ENCODE measurements around the gene ZNF775.
A peak's percentile ranks its signal among the peaks of the same experiment; 100 is the strongest.

ZNF775 gene

DNA sequence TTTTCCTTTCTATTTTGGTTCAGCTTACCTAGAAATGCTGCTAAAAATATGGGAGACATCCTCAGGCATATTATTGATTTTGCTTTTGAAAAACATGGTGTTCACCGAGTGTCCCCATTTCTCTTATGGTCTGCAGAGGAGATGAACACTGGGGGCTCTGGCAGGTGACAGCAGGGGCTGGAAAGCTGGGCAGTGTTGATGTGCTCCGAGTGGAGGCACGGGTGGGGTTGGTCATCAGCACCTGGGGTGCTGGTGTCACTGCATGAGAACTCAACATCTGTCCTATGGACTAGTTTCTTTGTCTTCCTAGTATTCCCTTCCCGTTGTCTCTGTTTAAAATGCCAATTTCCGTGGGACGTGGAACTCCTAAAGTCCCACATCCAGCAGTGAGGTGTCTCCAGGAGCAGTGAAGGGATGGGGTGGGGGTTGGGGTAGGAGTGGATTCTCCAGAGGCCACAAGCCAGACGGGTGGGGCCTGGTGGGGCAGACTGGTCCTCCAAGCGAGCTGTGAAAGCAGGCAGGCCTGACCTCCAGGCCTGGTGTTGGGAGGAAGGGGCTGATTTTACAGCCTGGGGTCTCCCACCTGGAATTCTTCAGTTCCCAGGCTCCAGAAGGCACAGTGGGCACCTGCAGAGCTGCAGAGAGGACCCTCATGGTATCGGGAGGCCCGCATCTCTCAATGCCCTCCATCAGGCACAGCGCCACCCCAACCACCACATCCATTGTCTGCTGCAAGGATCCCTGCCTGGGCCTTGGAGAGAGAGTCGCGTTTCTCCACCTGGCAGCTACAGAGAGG, 24.4 kb downstream of the ZNF775 start:
- in situ Hi-C loops (cut with HindIII; ENCODE audit: low pct_ligation_motif_present, low sequenced_read_pairs), result no loop called here
- DNase-seq, result no peak
- no peaks in the 10 kb centered on the region for H3K27me3 ChIP-seq (replicated peaks)
- TF ChIP-seq, protein P1, sequence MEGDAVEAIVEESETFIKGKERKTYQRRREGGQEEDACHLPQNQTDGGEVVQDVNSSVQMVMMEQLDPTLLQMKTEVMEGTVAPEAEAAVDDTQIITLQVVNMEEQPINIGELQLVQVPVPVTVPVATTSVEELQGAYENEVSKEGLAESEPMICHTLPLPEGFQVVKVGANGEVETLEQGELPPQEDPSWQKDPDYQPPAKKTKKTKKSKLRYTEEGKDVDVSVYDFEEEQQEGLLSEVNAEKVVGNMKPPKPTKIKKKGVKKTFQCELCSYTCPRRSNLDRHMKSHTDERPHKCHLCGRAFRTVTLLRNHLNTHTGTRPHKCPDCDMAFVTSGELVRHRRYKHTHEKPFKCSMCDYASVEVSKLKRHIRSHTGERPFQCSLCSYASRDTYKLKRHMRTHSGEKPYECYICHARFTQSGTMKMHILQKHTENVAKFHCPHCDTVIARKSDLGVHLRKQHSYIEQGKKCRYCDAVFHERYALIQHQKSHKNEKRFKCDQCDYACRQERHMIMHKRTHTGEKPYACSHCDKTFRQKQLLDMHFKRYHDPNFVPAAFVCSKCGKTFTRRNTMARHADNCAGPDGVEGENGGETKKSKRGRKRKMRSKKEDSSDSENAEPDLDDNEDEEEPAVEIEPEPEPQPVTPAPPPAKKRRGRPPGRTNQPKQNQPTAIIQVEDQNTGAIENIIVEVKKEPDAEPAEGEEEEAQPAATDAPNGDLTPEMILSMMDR (IDR thresholded peaks at IDR 0.05; ENCODE audit: low read depth, low read length, missing control alignments), result no peak
- H3K4me3 ChIP-seq (ENCODE audit: low read depth, low read length), result no peak overlapping the region
- no peaks in the 10 kb centered on the region for H3K36me3 ChIP-seq (replicated peaks)
- no peak overlapping the region for H3K27ac ChIP-seq

DNA sequence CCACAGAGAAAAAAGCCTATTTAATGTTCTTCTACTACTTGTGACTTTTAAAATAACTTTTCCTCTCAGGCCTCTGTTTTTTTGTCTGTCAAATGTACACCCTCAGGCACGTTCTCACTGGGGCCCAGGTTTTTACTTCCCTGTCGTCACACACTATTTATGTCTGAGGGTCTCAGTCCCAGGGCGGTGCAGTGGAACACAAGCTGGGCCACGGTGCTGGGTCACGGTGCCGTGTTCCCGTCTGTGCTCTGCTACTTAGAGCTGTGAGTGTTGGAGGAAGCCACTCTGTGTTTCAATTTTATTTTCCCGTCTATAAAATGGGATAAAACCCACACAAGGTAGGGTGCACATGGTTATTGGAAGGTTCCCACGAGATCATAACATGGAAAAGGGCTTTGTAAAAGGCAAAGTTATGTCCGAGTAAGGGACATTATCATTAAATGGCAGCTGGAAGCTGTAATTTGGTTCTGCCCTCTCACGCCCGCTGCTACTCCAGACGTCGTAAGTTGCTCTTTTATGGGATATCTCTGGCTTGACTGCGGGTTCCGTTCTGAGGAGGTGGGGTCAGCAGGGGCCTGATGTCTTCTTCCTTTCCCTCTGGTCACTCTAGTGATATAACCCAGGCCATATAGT, 25.2 kb downstream of the ZNF775 start:
- DNase-seq, result no peak
- TF ChIP-seq, protein P1 (IDR thresholded peaks at IDR 0.05; ENCODE audit: low read depth, low read length, missing control alignments), result no peak
- in situ Hi-C loops (cut with HindIII; ENCODE audit: low pct_ligation_motif_present, low sequenced_read_pairs), result no loop called here

DNA sequence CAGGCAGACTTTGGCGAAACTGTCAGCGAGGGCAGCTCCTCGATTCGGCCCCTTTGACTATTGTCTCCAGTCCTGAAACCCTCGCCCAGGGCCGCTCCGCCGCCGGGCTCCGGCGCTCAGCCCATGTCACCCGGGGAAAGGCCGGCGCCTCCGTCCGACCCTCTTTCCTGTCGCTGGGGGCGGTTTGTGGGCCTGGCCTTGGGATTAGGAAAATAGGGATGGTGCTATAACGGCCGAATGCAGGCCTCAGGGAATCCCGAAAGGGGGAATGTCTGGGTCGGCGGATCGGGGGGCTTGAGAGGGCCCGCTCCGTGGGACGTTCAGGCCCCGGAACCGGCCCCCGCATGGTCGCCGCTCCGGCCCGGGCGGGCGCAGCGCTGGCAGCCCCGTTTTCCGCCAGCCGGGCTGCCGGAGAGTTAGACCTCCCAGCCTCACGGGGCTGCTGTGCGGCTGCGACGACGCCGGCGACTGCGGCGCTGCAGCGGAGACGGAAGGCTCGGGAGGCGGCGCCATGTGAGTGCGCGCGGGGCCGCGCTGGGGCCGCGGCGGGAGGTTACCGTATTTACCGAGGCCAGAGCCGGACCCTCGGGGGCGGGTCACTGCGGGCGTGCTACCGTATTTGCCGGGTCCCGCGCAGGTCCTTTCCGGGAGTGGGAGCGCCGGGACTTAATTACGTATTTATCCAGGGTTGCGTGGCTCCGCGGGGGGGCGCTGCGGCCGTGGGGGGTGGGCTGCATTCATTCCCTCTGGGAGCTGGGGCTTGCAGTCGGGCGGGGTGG, 25.9 kb downstream of the ZNF775 start:
- no peaks in the 10 kb centered on the region for H3K27me3 ChIP-seq (replicated peaks)
- TF ChIP-seq, protein P1 (IDR thresholded peaks at IDR 0.05; ENCODE audit: low read depth, low read length, missing control alignments), result peak; percentile 26
- peak overlapping the region; percentile 69 for H3K27ac ChIP-seq
- peak overlapping the region; percentile 75 for H3K4me3 ChIP-seq (ENCODE audit: low read depth, low read length)
- peak; percentile 78 for DNase-seq
- in situ Hi-C loops (cut with HindIII; ENCODE audit: low pct_ligation_motif_present, low sequenced_read_pairs), result no loop called here
- no peaks in the 10 kb centered on the region for H3K36me3 ChIP-seq (replicated peaks)

More for the DNA sequence above, 25.2 kb downstream of the ZNF775 start:
- H3K27me3 ChIP-seq (replicated peaks), result no peaks in the 10 kb centered on the region
- H3K36me3 ChIP-seq (replicated peaks), result no peaks in the 10 kb centered on the region
- H3K4me3 ChIP-seq (ENCODE audit: low read depth, low read length), result peak overlapping the region; percentile 75
- peak overlapping the region; percentile 69 for H3K27ac ChIP-seq

DNA sequence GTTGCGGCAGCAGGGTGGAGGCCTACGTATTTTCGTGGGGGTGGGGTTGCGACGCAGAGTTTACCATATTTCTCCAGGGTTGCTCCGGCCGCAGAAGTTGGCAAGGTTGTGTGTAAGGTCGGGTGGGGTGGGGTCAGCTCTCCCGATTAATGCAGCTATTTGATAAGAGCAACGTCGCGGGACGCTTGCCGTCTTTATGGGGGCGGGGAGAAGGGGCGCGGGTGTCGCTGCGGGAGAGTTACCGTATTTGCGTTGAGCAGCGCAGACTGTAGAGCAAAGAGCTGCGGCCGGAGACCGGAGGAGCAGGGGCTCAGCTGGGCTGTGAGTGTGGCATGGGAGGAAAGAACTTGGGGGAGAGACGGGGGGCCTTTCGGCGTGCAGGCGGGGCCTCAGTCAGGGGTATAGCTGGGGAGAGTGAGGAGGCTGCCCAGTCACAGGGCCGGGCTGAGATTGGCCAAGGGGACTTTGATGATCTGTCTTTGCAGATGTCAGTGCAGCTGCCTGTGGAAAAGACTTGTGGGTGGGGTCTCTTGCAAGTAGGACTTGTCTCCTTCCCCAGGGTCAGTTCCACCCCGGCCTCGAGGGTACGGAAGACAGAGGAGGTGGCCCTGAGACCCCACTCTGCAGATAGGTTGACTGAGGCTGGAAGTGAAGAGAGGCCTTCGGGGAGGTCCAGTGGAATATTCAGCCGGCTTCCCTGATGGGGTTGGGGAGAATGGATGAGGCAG, 26.6 kb downstream of the ZNF775 start:
- H3K27ac ChIP-seq, result no peak overlapping the region

DNA sequence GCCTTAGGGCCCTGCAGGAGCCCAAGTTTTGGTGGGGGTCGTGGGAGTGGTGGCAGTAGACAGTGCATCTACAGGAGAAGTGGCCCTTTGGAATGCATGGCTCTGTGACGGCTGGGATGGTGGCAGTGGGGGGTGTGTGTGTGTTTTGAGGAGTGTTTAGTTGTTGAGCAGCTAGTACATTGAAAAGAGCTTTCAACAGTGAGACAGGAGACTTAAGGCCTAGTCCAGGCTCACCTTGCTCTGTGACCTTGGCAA, 27.1 kb downstream of the ZNF775 start:
- Histone ChIP-seq H3K36me3 (replicated peaks) (no peaks in the 10 kb centered on the region), H3K27me3 (replicated peaks) (no peaks in the 10 kb centered on the region), H3K27ac (no peak overlapping the region), H3K4me3 (ENCODE audit: low read depth, low read length) (peak overlapping the region; percentile 75)
- in situ Hi-C loops (cut with HindIII; ENCODE audit: low pct_ligation_motif_present, low sequenced_read_pairs), result no loop called here
- no peak for DNase-seq
- TF ChIP-seq, protein P1 (IDR thresholded peaks at IDR 0.05; ENCODE audit: low read depth, low read length, missing control alignments), result no peak

More for the DNA sequence above, 26.6 kb downstream of the ZNF775 start:
- TF ChIP-seq, protein P1 (IDR thresholded peaks at IDR 0.05; ENCODE audit: low read depth, low read length, missing control alignments), result no peak
- peak overlapping the region; percentile 75 for H3K4me3 ChIP-seq (ENCODE audit: low read depth, low read length)
- DNase-seq, result peak; percentile 27
- no peaks in the 10 kb centered on the region for H3K36me3 ChIP-seq (replicated peaks)
- in situ Hi-C loops (cut with HindIII; ENCODE audit: low pct_ligation_motif_present, low sequenced_read_pairs), result no loop called here
- no peaks in the 10 kb centered on the region for H3K27me3 ChIP-seq (replicated peaks)
